GM10248 (cell line): ENCODE measurements around the gene DGLUCY.

Experiments used
- CTCF ChIA-PET: fragments of 300-600 bp; sonication (Branson Sonifier 250); formaldehyde crosslinking; extraction: SDS; loops from one replicate; lab custom pipeline; 2021; ENCODE audit warnings: antibody characterized with exemption; lab: Yijun Ruan, JAX
- POLR2A ChIA-PET: fragments of 350-650 bp; sonication (Branson Sonifier 250); formaldehyde crosslinking; extraction: SDS; loops from one replicate; lab custom pipeline; 2020; ENCODE audit warnings: antibody characterized with exemption; lab: Yijun Ruan, JAX
- DNase-seq: peaks from one replicate; pipeline ENCODE4 v3.0.0; 2012; ENCODE audit errors: extremely low spot score
- TF ChIP-seq, protein P1 (sequence below): IDR thresholded peaks from 2 replicates; pipeline ENCODE4 v1.5.1; 2012; ENCODE audit warnings: mild to moderate bottlenecking, low read depth; ENCODE audit errors: extremely low read depth, missing control alignments, control extremely low read depth

DGLUCY gene

DNA sequence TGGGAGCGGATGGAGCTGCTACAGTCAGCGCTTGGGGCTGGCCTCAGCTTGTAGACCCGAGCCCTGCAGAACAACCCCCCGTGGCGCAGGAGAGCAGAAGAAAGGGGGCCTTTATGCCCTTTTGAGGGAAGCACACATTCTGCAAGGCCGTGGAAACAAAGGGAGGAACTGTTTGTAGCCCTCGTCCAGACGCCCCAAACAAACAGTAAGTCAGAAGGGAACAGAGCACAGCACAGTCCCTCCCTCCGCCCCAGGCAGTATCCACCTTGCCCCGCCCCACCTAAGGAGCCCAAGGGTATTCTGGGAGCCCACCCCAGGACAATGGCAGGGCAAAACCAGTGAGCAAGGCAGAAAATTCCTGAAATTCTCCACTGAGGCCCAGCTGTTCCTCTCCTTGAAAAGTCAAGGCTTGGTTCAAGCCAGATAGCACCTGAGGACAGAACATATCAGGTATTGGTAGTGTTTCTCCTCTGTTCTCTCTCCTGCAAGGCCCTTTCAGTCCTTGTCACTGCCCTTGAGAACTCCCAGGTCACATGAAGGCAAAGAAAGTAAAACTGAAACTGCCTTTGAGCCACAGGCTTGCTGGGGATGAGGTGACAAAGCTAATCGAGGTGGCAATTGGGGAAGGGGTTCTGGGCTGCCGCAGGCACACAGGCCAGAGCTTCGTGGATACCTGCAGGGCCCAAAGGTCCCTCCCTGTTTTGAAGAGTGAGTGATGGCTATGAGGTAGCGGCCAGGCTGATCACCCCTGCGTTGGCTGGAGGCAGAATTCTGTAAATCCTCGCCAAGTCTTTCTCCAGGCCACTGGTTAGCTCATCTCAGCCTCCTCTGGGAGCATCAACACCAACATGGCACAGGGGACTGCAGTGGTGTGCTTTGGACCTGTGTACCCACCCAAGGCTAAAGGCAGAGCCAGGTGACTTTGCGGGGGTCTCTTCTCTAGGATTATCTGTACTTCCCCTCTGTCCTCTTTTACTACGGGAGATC lies 499 bp downstream of the DGLUCY start:
- ChIA-PET POLR2A (interaction anchor here (0.6 to 1.3 kb wide), 3 partner anchors 11 to 54 kb away, joined by 3 to 6 read pairs (median 5); partner anchors contain the start of gene RPS6KA5), CTCF (interaction anchor here (0.5 to 3.0 kb wide), 15 partner anchors 14 to 241 kb away, joined by 3 to 14 read pairs (median 4); partner anchors contain the start of gene RPS6KA5)
- TF ChIP-seq, protein P1, sequence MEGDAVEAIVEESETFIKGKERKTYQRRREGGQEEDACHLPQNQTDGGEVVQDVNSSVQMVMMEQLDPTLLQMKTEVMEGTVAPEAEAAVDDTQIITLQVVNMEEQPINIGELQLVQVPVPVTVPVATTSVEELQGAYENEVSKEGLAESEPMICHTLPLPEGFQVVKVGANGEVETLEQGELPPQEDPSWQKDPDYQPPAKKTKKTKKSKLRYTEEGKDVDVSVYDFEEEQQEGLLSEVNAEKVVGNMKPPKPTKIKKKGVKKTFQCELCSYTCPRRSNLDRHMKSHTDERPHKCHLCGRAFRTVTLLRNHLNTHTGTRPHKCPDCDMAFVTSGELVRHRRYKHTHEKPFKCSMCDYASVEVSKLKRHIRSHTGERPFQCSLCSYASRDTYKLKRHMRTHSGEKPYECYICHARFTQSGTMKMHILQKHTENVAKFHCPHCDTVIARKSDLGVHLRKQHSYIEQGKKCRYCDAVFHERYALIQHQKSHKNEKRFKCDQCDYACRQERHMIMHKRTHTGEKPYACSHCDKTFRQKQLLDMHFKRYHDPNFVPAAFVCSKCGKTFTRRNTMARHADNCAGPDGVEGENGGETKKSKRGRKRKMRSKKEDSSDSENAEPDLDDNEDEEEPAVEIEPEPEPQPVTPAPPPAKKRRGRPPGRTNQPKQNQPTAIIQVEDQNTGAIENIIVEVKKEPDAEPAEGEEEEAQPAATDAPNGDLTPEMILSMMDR: no peak

DNA sequence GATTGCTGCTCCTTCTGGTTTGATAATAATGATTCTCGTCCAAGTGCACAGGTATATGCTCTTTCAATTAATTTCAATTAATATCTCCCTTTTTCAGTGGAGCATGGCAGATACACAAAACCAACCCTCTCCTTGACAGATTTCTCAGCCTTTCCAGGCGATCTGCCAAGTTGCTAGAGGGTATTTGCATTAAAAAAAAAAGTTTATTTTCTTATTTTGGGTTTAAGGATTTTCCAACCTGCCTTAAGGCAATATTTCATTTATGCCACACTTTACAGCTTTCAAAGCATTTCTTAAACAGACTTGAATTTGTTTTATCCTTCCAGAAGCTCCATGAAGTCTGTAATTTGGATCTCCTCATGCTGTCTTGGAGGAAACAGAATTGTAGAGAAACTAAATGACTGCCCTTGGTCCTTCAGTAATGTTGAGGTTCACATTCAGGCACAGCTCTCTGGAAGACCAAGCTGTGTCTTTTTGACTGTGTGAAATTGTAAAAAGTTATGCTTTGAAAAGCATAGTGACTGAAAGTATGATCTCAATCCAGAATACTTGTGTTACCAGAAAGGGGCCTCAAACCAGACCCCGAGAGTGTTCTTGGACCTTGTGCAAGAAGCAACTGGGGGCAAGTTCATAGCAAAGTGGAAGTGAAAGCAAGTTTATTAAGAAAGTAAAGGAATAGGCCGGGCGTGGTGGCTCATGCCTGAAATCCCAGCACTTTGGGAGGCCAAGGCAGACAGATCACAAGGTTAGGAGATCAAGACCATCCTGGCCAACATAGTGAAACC lies 2.3 kb downstream of the DGLUCY start:
- ChIA-PET CTCF (interaction anchor here (0.9 to 3.0 kb wide), 6 partner anchors 16 to 149 kb away, joined by 3 to 13 read pairs (median 6); partner anchors contain the start of gene RPS6KA5), POLR2A (no interaction called here)
- DNase-seq: no peak
- TF ChIP-seq, protein P1: no peak

More for the DNA sequence above, 499 bp downstream of the DGLUCY start:
- DNase-seq: peak; percentile 81

DNA sequence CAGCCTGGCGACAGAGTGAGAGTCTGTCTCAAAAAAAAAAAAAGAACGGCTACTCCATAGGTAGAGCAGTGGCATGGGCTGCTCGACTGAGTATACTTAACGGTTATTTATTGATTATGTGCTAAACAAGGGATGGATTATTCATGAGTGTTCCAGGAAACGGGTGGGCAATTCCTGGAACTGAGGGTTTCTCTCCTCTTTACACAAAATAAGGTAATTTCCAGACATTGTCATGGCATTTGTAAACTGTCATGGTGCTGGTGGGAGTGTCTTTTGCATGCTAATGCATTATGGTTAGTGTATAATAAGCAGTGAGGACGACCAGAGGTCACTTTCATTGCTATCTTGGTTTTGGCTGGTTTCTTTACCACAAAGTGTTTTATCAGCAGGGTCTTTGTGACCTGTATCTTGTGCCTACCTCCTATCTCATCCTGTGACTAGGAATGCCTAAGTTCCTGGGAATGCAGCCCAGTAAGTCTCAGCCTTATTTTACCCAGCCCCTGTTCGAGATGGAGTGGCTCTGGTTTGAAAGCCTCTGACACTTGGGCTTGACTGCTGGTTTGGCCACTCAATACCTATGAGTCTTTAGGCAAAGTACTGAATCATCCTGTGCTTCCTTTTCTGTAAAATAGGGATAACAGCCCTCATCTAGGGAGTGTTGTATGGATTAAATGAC lies 3.2 kb downstream of the DGLUCY start:
- TF ChIP-seq, protein P1: no peak
- DNase-seq: no peak
- CTCF ChIA-PET: interaction anchor here (0.7 to 2.2 kb wide), 4 partner anchors 10 to 214 kb away, joined by 3 to 7 read pairs (median 4); no protein-coding TSS in a partner anchor
- POLR2A ChIA-PET: no interaction called here

DNA sequence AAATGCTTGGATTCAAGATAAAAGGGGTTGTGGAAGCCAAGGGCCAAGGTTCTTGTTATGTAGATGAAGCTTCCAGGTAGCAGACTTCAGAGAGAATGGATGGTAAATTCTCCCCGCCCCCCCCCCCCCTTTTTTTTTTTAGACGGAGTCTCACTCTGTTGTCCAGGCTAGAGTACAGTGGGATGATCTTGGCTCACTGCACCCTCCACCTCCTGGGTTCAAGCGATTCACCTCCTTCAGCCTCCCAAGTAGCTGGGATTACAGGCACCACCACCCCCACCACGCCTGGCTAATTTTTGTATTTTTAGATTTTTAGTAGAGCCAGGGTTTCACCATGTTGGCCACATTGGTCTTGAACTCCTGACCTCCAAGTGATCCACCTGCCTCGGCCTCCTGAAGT lies 4.1 kb downstream of the DGLUCY start:
- DNase-seq: no peak
- ChIA-PET CTCF (interaction anchor here (1.1 to 1.5 kb wide), 4 partner anchors 11 to 60 kb away, joined by 3 to 5 read pairs (median 4); no protein-coding TSS in a partner anchor), POLR2A (no interaction called here)
- TF ChIP-seq, protein P1: no peak

DNA sequence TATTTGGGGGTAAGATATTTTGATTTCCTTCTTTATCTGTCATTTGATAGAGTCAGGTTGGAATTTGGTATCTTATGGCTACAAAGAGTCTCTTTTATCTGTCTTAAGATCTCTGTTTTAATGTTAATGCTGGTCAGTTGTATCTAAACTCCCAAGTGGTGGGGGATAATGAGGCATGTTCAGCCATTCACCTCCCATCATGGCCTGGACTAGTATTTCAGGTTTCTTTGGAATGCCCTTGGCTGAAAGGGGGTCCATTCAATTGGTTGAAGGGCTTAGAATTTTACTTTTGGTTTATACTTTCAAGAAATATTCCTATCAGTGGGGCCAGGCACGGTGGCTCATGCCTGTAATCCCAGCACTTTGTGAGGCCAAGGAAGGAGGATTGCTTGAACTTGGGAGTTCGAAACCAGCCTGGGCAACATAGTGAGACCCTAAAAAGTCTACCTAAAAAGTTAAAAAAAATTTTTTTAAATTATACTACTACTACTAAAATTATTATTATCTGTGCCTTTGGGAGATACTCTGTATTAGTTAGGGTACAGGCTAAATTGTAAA lies 4.7 kb downstream of the DGLUCY start:
- CTCF ChIA-PET: interaction anchor here (1.2 to 2.6 kb wide), 4 partner anchors 12 to 59 kb away, joined by 3 to 9 read pairs (median 4); no protein-coding TSS in a partner anchor
- POLR2A ChIA-PET: no interaction called here
- no peak for DNase-seq

More for the DNA sequence above, 4.7 kb downstream of the DGLUCY start:
- TF ChIP-seq, protein P1: no peak
